Astrocyte (in vitro differentiated cells and primary cell): ENCODE results near the gene NKD1. TPM values are rescaled to one million over a fixed set of nuclear protein-coding genes. Genes with fewer than 3 reads are reported as not detected.

Experiments
- DNase-seq: peaks from one replicate; pipeline ENCODE4 v3.0.0-alpha.2; 2010; ENCODE audit warnings: low read depth
- FAIRE-seq: peaks from 2 replicates; lab custom pipeline; 2011; peaks lifted over from hg19 to GRCh38; lab: Jason Lieb, UNC
- H2AFZ ChIP-seq: 2 replicates; pipeline ENCODE4 v1.6.0; 2012; ENCODE audit warnings: low read depth, low read length, inconsistent platforms
- H3K27ac ChIP-seq: 2 replicates; pipeline ENCODE4 v1.5.1; 2011; ENCODE audit warnings: low read depth, low read length, inconsistent platforms
- H3K27me3 ChIP-seq: 2 replicates; pipeline ENCODE4 v1.6.0; 2011; ENCODE audit warnings: low read length, inconsistent platforms; ENCODE audit not compliant: insufficient read depth
- H3K36me3 ChIP-seq: 2 replicates; pipeline ENCODE4 v1.5.1; 2011; ENCODE audit warnings: low read length, inconsistent platforms; ENCODE audit not compliant: insufficient read depth
- H3K4me1 ChIP-seq: 2 replicates; pipeline ENCODE4 v1.5.1; 2011; ENCODE audit warnings: low read length, inconsistent platforms; ENCODE audit not compliant: insufficient read depth
- H3K4me2 ChIP-seq: 2 replicates; pipeline ENCODE4 v1.6.0; 2012; ENCODE audit warnings: low read length, inconsistent platforms
- H3K4me3 ChIP-seq: 2 replicates; pipeline ENCODE4 v1.5.1; 2011; ENCODE audit warnings: low read depth, mild to moderate bottlenecking, low read length, inconsistent platforms; ENCODE audit not compliant: insufficient read depth
- H3K79me2 ChIP-seq: 2 replicates; pipeline ENCODE4 v1.6.0; 2012; ENCODE audit warnings: mild to moderate bottlenecking, low read length, inconsistent platforms; ENCODE audit not compliant: insufficient read depth
- H3K9ac ChIP-seq: 2 replicates; pipeline ENCODE4 v1.6.0; 2012; ENCODE audit warnings: mild to moderate bottlenecking, low read length, inconsistent platforms
- H3K9me3 ChIP-seq: 2 replicates; pipeline ENCODE4 v1.5.1; 2012; ENCODE audit warnings: low read depth, mild to moderate bottlenecking, low read length, inconsistent platforms; ENCODE audit not compliant: insufficient read depth
- H4K20me1 ChIP-seq: 2 replicates; pipeline ENCODE4 v1.6.0; 2012; ENCODE audit warnings: low read length, inconsistent platforms; ENCODE audit not compliant: insufficient read depth
- H3K27ac Mint-ChIP-seq: one replicate; pipeline ENCODE4 v1.8.0; 2021; ENCODE audit warnings: mild to moderate bottlenecking, mixed read lengths; ENCODE audit not compliant: unreplicated experiment
- H3K27me3 Mint-ChIP-seq: one replicate; pipeline ENCODE4 v1.8.0; 2021; ENCODE audit warnings: low read depth, mixed read lengths; ENCODE audit not compliant: unreplicated experiment
- H3K36me3 Mint-ChIP-seq: one replicate; pipeline ENCODE4 v1.8.0; 2021; ENCODE audit warnings: low read depth, mixed read lengths; ENCODE audit not compliant: unreplicated experiment
- H3K4me1 Mint-ChIP-seq: one replicate; pipeline ENCODE4 v1.8.0; 2021; ENCODE audit warnings: low read depth, mixed read lengths; ENCODE audit not compliant: unreplicated experiment
- H3K4me3 Mint-ChIP-seq: one replicate; pipeline ENCODE4 v1.8.0; 2021; ENCODE audit warnings: mild to moderate bottlenecking, moderate library complexity, mixed read lengths; ENCODE audit not compliant: unreplicated experiment
- H3K9me3 Mint-ChIP-seq: one replicate; pipeline ENCODE4 v1.8.0; 2021; ENCODE audit warnings: mild to moderate bottlenecking, mixed read lengths; ENCODE audit not compliant: unreplicated experiment
- CTCF ChIP-seq: IDR thresholded peaks from 2 replicates; pipeline ENCODE4 v1.5.1; 2011; ENCODE audit warnings: low read depth, mild to moderate bottlenecking, inconsistent platforms, low read length, moderate library complexity; ENCODE audit not compliant: insufficient read depth
- EZH2 ChIP-seq: IDR thresholded peaks from 2 replicates; pipeline ENCODE4 v1.6.1; 2012; ENCODE audit warnings: mild to moderate bottlenecking, low read length, inconsistent platforms; ENCODE audit not compliant: insufficient read depth
- total RNA-seq: library from RNA; stranded (reverse); gene quantifications from 2 replicates; pipeline ENCODE4 v1.2.1, GENCODE V29; 2021

NKD1 gene
- total RNA-seq, 1 donor from 2014 or later: 9.1 TPM

GRCh38 chr16:50620646-50621451 lies 72.7 kb downstream of the NKD1 start:
- DNase-seq (no peak), FAIRE-seq (no peak)
- Mint-ChIP-seq H3K27me3 (peaks cover 12% of the 10 kb centered on the region), H3K36me3 (no peaks in the 10 kb centered on the region), H3K4me1 (peaks cover 11% of the 10 kb centered on the region), H3K4me3 (no peak overlapping the region), H3K27ac (no peak overlapping the region), H3K9me3 (no peaks in the 10 kb centered on the region)
- Histone ChIP-seq H3K36me3 (no peaks in the 10 kb centered on the region), H2AFZ (no peak overlapping the region), H3K9ac (no peak overlapping the region), H4K20me1 (no peaks in the 10 kb centered on the region), H3K27me3 (no peaks in the 10 kb centered on the region), H3K4me1 (peaks cover 9% of the 10 kb centered on the region), H3K4me2 (no peak overlapping the region), H3K79me2 (no peaks in the 10 kb centered on the region), H3K27ac (no peak overlapping the region), H3K9me3 (peaks cover 2% of the 10 kb centered on the region), H3K4me3 (no peak overlapping the region)
- TF ChIP-seq CTCF: no peak
- no peak for TF ChIP-seq EZH2

GRCh38 chr16:50621452-50621792 lies 73.2 kb downstream of the NKD1 start:
- TF ChIP-seq CTCF (no peak), EZH2 (no peak)
- H3K36me3 Mint-ChIP-seq: no peaks in the 10 kb centered on the region
- H3K4me3 Mint-ChIP-seq: no peak overlapping the region
- no peak overlapping the region for H2AFZ ChIP-seq
- no peak for DNase-seq
- H3K4me1 ChIP-seq: peaks cover 9% of the 10 kb centered on the region
- H3K4me1 Mint-ChIP-seq: peaks cover 11% of the 10 kb centered on the region
- no peak overlapping the region for H3K4me3 ChIP-seq
- H3K36me3 ChIP-seq: no peaks in the 10 kb centered on the region
- H3K9ac ChIP-seq: no peak overlapping the region
- peaks cover 2% of the 10 kb centered on the region for H3K9me3 ChIP-seq
- no peaks in the 10 kb centered on the region for H4K20me1 ChIP-seq
- H3K79me2 ChIP-seq: no peaks in the 10 kb centered on the region
- H3K27ac ChIP-seq: no peak overlapping the region
- H3K4me2 ChIP-seq: no peak overlapping the region
- no peaks in the 10 kb centered on the region for H3K9me3 Mint-ChIP-seq
- peaks cover 17% of the 10 kb centered on the region for H3K27me3 Mint-ChIP-seq
- H3K27ac Mint-ChIP-seq: no peak overlapping the region
- FAIRE-seq: no peak
- H3K27me3 ChIP-seq: no peaks in the 10 kb centered on the region

GRCh38 chr16:50622029-50622428 lies 73.8 kb downstream of the NKD1 start:
- no peak overlapping the region for H2AFZ ChIP-seq
- H3K9me3 ChIP-seq: peaks cover 2% of the 10 kb centered on the region
- H3K36me3 ChIP-seq: no peaks in the 10 kb centered on the region
- H3K4me3 Mint-ChIP-seq: no peak overlapping the region
- no peak overlapping the region for H3K27ac Mint-ChIP-seq
- no peaks in the 10 kb centered on the region for H3K79me2 ChIP-seq
- FAIRE-seq (no peak), DNase-seq (no peak)
- H3K36me3 Mint-ChIP-seq: peaks cover 2% of the 10 kb centered on the region
- no peak overlapping the region for H3K9ac ChIP-seq
- H3K27me3 ChIP-seq: no peaks in the 10 kb centered on the region
- TF ChIP-seq EZH2 (no peak), CTCF (no peak)
- peaks cover 19% of the 10 kb centered on the region for H3K27me3 Mint-ChIP-seq
- peaks cover 7% of the 10 kb centered on the region for H3K4me1 ChIP-seq
- H4K20me1 ChIP-seq: no peaks in the 10 kb centered on the region
- H3K4me2 ChIP-seq: no peak overlapping the region
- H3K4me1 Mint-ChIP-seq: peaks cover 6% of the 10 kb centered on the region
- H3K27ac ChIP-seq: no peak overlapping the region
- H3K4me3 ChIP-seq: no peak overlapping the region
- no peaks in the 10 kb centered on the region for H3K9me3 Mint-ChIP-seq
